ENCODE data around the gene TSC22D4. TPM values are rescaled to one million over a fixed set of nuclear protein-coding genes. Genes with fewer than 3 reads are reported as not detected.

TSC22D4 gene
- total RNA-seq, 1 experiment from 2014 or later: 24.4 TPM

DNA sequence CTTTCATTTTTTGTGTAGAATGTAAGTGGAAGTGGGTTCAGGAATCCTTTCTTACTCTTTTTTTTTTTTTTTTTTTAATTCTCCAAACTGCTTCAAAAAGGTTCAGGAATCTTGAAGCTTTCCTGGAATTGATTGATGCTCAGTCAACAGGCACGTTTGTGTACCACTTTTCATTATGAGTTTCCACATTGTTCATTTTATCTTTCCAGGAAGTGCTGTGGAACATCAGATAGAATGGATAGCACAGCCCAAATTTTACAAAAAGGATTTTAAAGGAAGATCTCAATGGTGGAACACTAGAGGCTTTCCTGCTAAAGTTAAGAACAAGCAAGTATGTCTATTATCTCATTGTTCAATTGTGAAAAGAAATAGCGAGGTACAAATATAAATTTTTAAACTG is 40.8 kb downstream of the TSC22D4 start:
- peaks cover 35% of the 10 kb centered on the region for H3K36me3 Mint-ChIP-seq (ENCODE audit: insufficient read depth, unreplicated experiment)
- H3K4me1 Mint-ChIP-seq (ENCODE audit: low read depth, unreplicated experiment): peaks cover 10% of the 10 kb centered on the region
- no peak for TF ChIP-seq CTCF (IDR thresholded peaks at IDR 0.05; ENCODE audit: unreplicated experiment)
- intact Hi-C loops (cut with micrococcal nuclease; ENCODE audit: unreplicated experiment): no loop called here
- no peaks in the 10 kb centered on the region for H3K9me3 Mint-ChIP-seq (ENCODE audit: low read depth, unreplicated experiment)
- no TSS peak for BruUV-seq (replicated peaks)
- CTCF ChIA-PET: no interaction called here
- H3K27me3 Mint-ChIP-seq (ENCODE audit: unreplicated experiment): no peaks in the 10 kb centered on the region
- no peak overlapping the region for H3K4me3 Mint-ChIP-seq (ENCODE audit: low read depth, unreplicated experiment)
- no peak for DNase-seq
- no peak overlapping the region for H3K27ac Mint-ChIP-seq (ENCODE audit: unreplicated experiment)

DNA sequence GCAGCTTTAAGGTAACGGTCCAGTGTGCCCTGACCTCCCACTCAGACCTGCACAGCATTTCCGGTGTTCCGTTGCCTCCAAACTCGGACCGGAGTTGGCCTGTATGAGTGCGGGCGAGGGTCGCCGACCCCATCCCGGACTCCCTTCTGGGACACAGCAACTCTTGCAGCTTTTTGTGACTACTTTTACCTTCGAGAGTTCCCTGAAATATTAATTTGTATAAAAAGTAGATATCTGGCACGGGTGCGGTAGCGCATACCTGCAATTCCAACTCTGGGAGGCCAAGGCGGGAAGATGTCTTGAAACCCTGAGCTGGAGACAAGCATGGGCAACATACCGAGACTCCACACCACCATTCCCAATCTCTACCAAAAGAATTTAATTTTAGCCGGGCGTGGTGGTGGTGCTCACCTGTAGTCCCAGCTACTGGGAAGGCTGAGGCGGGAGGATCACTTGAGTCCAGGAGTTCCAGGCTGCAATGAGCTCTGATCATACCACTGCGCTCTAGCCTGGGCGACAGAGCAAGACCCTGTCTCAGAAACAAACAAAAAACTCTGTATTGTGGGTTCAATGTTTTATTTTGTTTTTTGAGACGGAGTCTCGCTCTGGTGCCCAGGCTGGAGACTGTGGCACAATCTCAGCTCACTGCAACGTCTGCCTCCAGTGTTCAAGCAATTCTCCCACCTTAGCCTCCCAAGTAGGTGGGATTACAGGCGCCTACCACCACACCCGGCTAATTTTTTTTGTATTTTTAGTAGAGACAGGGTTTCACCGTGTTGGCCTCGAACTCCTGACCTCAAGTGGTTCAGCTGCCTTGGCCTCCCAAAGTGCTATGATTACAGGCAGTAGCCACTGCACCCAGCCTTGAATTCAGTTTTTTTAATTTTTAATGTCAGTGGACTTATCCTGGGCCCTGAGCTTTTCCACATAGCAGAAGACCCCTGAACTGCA is 41.6 kb downstream of the TSC22D4 start:
- no peaks in the 10 kb centered on the region for H3K9me3 Mint-ChIP-seq (ENCODE audit: low read depth, unreplicated experiment)
- peaks cover 10% of the 10 kb centered on the region for H3K4me1 Mint-ChIP-seq (ENCODE audit: low read depth, unreplicated experiment)
- CTCF ChIA-PET: interaction anchor here (0.5 kb wide), 1 partner anchor 320 kb away, joined by 3 read pairs; no protein-coding TSS in a partner anchor
- peaks cover 40% of the 10 kb centered on the region for H3K36me3 Mint-ChIP-seq (ENCODE audit: insufficient read depth, unreplicated experiment)
- TF ChIP-seq CTCF (IDR thresholded peaks at IDR 0.05; ENCODE audit: unreplicated experiment): no peak
- no peaks in the 10 kb centered on the region for H3K27me3 Mint-ChIP-seq (ENCODE audit: unreplicated experiment)
- no peak overlapping the region for H3K27ac Mint-ChIP-seq (ENCODE audit: unreplicated experiment)
- intact Hi-C loops (cut with micrococcal nuclease; ENCODE audit: unreplicated experiment): no loop called here
- H3K4me3 Mint-ChIP-seq (ENCODE audit: low read depth, unreplicated experiment): no peak overlapping the region
- no peak for DNase-seq
- BruUV-seq (replicated peaks): no TSS peak

- BruUV-seq (replicated peaks): no TSS peak
- Mint-ChIP-seq H3K9me3 (ENCODE audit: low read depth, unreplicated experiment) (no peaks in the 10 kb centered on the region), H3K27me3 (ENCODE audit: unreplicated experiment) (no peaks in the 10 kb centered on the region), H3K4me1 (ENCODE audit: low read depth, unreplicated experiment) (peaks cover 10% of the 10 kb centered on the region), H3K27ac (ENCODE audit: unreplicated experiment) (peak overlapping the region; percentile 99), H3K36me3 (ENCODE audit: insufficient read depth, unreplicated experiment) (peaks cover 52% of the 10 kb centered on the region), H3K4me3 (ENCODE audit: low read depth, unreplicated experiment) (peak overlapping the region; percentile 83)
- no peak for TF ChIP-seq CTCF (IDR thresholded peaks at IDR 0.05; ENCODE audit: unreplicated experiment)
- CTCF ChIA-PET: no interaction called here
- DNase-seq: peak; percentile 28
- intact Hi-C loops (cut with micrococcal nuclease; ENCODE audit: unreplicated experiment): no loop called here
Observed at GRCh38 chr7:100435401-100436304, 43.4 kb downstream of the TSC22D4 start.

- peak overlapping the region; percentile 83 for H3K4me3 Mint-ChIP-seq (ENCODE audit: low read depth, unreplicated experiment)
- peak overlapping the region; percentile 96 for H3K27ac Mint-ChIP-seq (ENCODE audit: unreplicated experiment)
- no peak for TF ChIP-seq CTCF (IDR thresholded peaks at IDR 0.05; ENCODE audit: unreplicated experiment)
- peaks cover 3% of the 10 kb centered on the region for H3K27me3 Mint-ChIP-seq (ENCODE audit: unreplicated experiment)
- H3K9me3 Mint-ChIP-seq (ENCODE audit: low read depth, unreplicated experiment): no peaks in the 10 kb centered on the region
- H3K36me3 Mint-ChIP-seq (ENCODE audit: insufficient read depth, unreplicated experiment): peaks cover 62% of the 10 kb centered on the region
- BruUV-seq (replicated peaks): TSS peak; percentile 58
- CTCF ChIA-PET: no interaction called here
- intact Hi-C loops (cut with micrococcal nuclease; ENCODE audit: unreplicated experiment): no loop called here
- no peak for DNase-seq
- peaks cover 10% of the 10 kb centered on the region for H3K4me1 Mint-ChIP-seq (ENCODE audit: low read depth, unreplicated experiment)
Observed at GRCh38 chr7:100434297-100435144, 44.5 kb downstream of the TSC22D4 start.

All from Calu3 (cell line).